HepG2 (cell line): ENCODE results near the gene CYB5D1. TPM values are rescaled to one million over a fixed set of nuclear protein-coding genes. Genes with fewer than 3 reads are reported as not detected.
A peak's percentile ranks its signal among the peaks of the same experiment; 100 is the strongest.

ENCODE experiments used
- ATAC-seq: fragments of 200-7000 bp; cut with Tn5 transposase; 3 replicates; pipeline ENCODE4 v1.9.1; 2020; ENCODE audit warnings: mild to moderate bottlenecking, moderate library complexity
- BruUV-seq: library from RNA; stranded (reverse); fragments of 400-500 nt; replicated peaks from 2 replicates; lab custom pipeline; 2021; lab: Mats Ljungman, UMichigan
- CTCF ChIA-PET: fragments of 300-600 bp; formaldehyde crosslinking; extraction: SDS; loops from one replicate; lab custom pipeline; 2021; ENCODE audit warnings: low total read pairs, inconsistent platforms, low intra/inter-chr PET ratio; lab: Yijun Ruan, JAX
- POLR2A ChIA-PET: fragments of 350-600 bp; sonication (Branson Sonifier 250); formaldehyde crosslinking; loops from one replicate; lab custom pipeline; 2020; ENCODE audit warnings: antibody characterized with exemption, inconsistent platforms; lab: Yijun Ruan, JAX
- DNase-seq: peaks from one replicate; pipeline ENCODE4 v3.0.0-alpha.2; 2015; ENCODE audit warnings: low spot score
- FAIRE-seq: peaks from 3 replicates; lab custom pipeline; 2011; peaks lifted over from hg19 to GRCh38; lab: Jason Lieb, UNC
- H2AFZ ChIP-seq: one replicate; pipeline ENCODE4 v1.6.1; 2011; ENCODE audit warnings: low read length, inconsistent platforms
- H3K27ac ChIP-seq: fragments of 300-600 bp; 3 replicates; pipeline ENCODE4 v1.8.0; 2011; ENCODE audit warnings: mixed run types, mild to moderate bottlenecking, mixed read lengths, low read length, inconsistent platforms; ENCODE audit not compliant: insufficient read depth; ENCODE audit errors: extremely low read length
- H3K27me3 ChIP-seq, 2 experiments: fragments of 200-600 bp in 1 of 2; 2 replicates in 1 of 2; 3 replicates in 1 of 2; pipeline versions ENCODE4 v1.6.0 to v1.8.0; 2011; ENCODE audit warnings: low read length in 2 of 2, mild to moderate bottlenecking in 2 of 2, moderate library complexity in 2 of 2, inconsistent platforms in 1 of 2; ENCODE audit not compliant: insufficient read depth in 2 of 2, control insufficient read depth in 1 of 2
- H3K36me3 ChIP-seq, 2 experiments: fragments of 200-600 bp in 1 of 2; replicated peaks in 1 of 2; 2 replicates in 1 of 2; 3 replicates in 1 of 2; pipeline versions ENCODE4 v1.5.1 to v1.8.0; 2011; ENCODE audit warnings: low read length in 2 of 2, inconsistent platforms in 1 of 2; ENCODE audit not compliant: insufficient read depth in 2 of 2, control insufficient read depth in 1 of 2
- H3K4me1 ChIP-seq: 2 replicates; pipeline ENCODE4 v1.5.1; 2012; ENCODE audit warnings: low read length, inconsistent platforms; ENCODE audit not compliant: insufficient read depth
- H3K4me2 ChIP-seq: 2 replicates; pipeline ENCODE4 v1.6.0; 2011; ENCODE audit warnings: low read depth, low read length, inconsistent platforms
- H3K4me3 ChIP-seq, 3 experiments: fragments of 200-600 bp in 1 of 3; sonication (generic), shearing (Covaris generic) in 1 of 3; replicated peaks in 1 of 3; 2 replicates each; pipeline ENCODE4 v1.5.1; 2011 to 2016; ENCODE audit warnings: low read length in 3 of 3, inconsistent platforms in 2 of 3, low read depth in 2 of 3, mild to moderate bottlenecking in 2 of 3, control low read depth in 1 of 3, mixed read lengths in 1 of 3; ENCODE audit not compliant: insufficient read depth in 1 of 3
- H3K79me2 ChIP-seq: one replicate; pipeline ENCODE4 v1.6.1; 2011; ENCODE audit warnings: low read length, inconsistent platforms; ENCODE audit not compliant: insufficient read depth
- H3K9ac ChIP-seq: 2 replicates; pipeline ENCODE4 v1.6.0; 2011; ENCODE audit warnings: mild to moderate bottlenecking, low read depth, low read length, inconsistent platforms; ENCODE audit not compliant: insufficient read depth
- H3K9me3 ChIP-seq: 2 replicates; pipeline ENCODE4 v1.5.1; 2012; ENCODE audit warnings: mild to moderate bottlenecking, low read length
- H4K20me1 ChIP-seq: 2 replicates; pipeline ENCODE4 v1.6.0; 2011; ENCODE audit warnings: inconsistent platforms, mild to moderate bottlenecking, low read length, moderate library complexity; ENCODE audit not compliant: insufficient read depth
- BRD4 ChIP-seq: sonication (generic); formaldehyde crosslinking; IDR thresholded peaks from 2 replicates; pipeline ENCODE4 v1.4.0; 2020; ENCODE audit warnings: missing genetic modification reagents
- DNMT1 ChIP-seq: sonication (generic); formaldehyde crosslinking; IDR thresholded peaks from 2 replicates; pipeline ENCODE4 v1.5.1; 2020; ENCODE audit warnings: mild to moderate bottlenecking, missing genetic modification reagents
- HCFC1 ChIP-seq: fragments of 150-350 bp; IDR thresholded peaks from 2 replicates; pipeline ENCODE4 v1.6.1; 2014; ENCODE audit warnings: low read depth, low read length
- HNF4A ChIP-seq: sonication (generic); formaldehyde crosslinking; IDR thresholded peaks from 2 replicates; pipeline ENCODE4 v1.4.0; 2020; ENCODE audit warnings: missing genetic modification reagents
- HNRNPH1 ChIP-seq: fragments of 200-400 bp; formaldehyde crosslinking; optimal IDR thresholded peaks from 2 replicates; pipeline ENCODE3; 2017; ENCODE audit warnings: mild to moderate bottlenecking, low read depth, low read length
- KAT7 ChIP-seq: IDR thresholded peaks from 2 replicates; pipeline ENCODE4 v1.6.1; 2018; ENCODE audit warnings: borderline replicate concordance, missing compliant biosample characterization
- KDM6A ChIP-seq: IDR thresholded peaks from 2 replicates; pipeline ENCODE4 v1.6.1; 2016; ENCODE audit warnings: low read depth
- SMAD3 ChIP-seq: sonication (generic); formaldehyde crosslinking; IDR thresholded peaks from 2 replicates; pipeline ENCODE4 v1.4.0; 2020; ENCODE audit warnings: missing genetic modification reagents
- SP4 ChIP-seq: sonication (generic); formaldehyde crosslinking; IDR thresholded peaks from 2 replicates; pipeline ENCODE4 v1.8.1; 2023; ENCODE audit warnings: mild to moderate bottlenecking, missing genetic modification reagents
- SYNCRIP ChIP-seq: fragments of 200-400 bp; formaldehyde crosslinking; IDR thresholded peaks from 2 replicates; pipeline ENCODE4 v1.6.1; 2018; ENCODE audit warnings: mild to moderate bottlenecking, low read depth, low read length; ENCODE audit not compliant: insufficient read depth
- XBP1 ChIP-seq: sonication (generic); formaldehyde crosslinking; IDR thresholded peaks from 2 replicates; pipeline ENCODE4 v1.5.0; 2020; ENCODE audit warnings: missing genetic modification reagents
- ZNF451 ChIP-seq: sonication (generic); formaldehyde crosslinking; IDR thresholded peaks from 2 replicates; pipeline ENCODE4 v1.5.0; 2020; ENCODE audit warnings: mild to moderate bottlenecking, missing genetic modification reagents
- WGBS: methylation state at CpG from one replicate; pipeline ENCODE4 v1.1.6; 2017; ENCODE audit warnings: low lambda C conversion rate; 5-methylcytosine and 5-hydroxymethylcytosine counted together
- in situ Hi-C: cut with HindIII; loops from 2 replicates; pipeline ENCODE4 v1.10.0; 2017; ENCODE audit warnings: low pct_unique_long_range_greater_than_20kb; ENCODE audit not compliant: extremely low pct_ligation_motif_present
- intact Hi-C: fragments of 100-400 bp; cut with micrococcal nuclease; formaldehyde crosslinking; loops from one replicate; pipeline ENCODE4 v1.10.0; 2022; ENCODE audit not compliant: unreplicated experiment
- polyA plus RNA-seq, 8 experiments: library from polyadenylated mRNA; depleted of rRNA in 3 of 8; stranded (reverse) in 7 of 8; unstranded in 1 of 8; fragments of >200 nt; fragmentation: Illumina TruSeq in 4 of 8; extraction: Trizol in 4 of 8; gene quantifications; 2 replicates each; pipeline versions ENCODE4 v1.2.1 to v1.2.3, GENCODE V29; 2011 to 2016; ENCODE audit warnings: low read depth in 4 of 8, missing spikeins in 1 of 8, mixed read lengths in 1 of 8; ENCODE audit not compliant: insufficient read depth in 1 of 8
- total RNA-seq, 5 experiments: library from RNA; depleted of rRNA; stranded (reverse); fragments of >200 nt; fragmentation: Illumina TruSeq; extraction: Trizol; gene quantifications; 2 replicates each; pipeline ENCODE4 v1.2.3, GENCODE V29; 2016; ENCODE audit warnings: low read depth in 1 of 5
- TF ChIP-seq, protein P1 (sequence below): sonication (generic); formaldehyde crosslinking; IDR thresholded peaks from 2 replicates; pipeline ENCODE4 v1.4.0; 2020; ENCODE audit warnings: missing genetic modification reagents
- TF ChIP-seq, protein P2 (sequence below): IDR thresholded peaks from 2 replicates; pipeline ENCODE4 v1.6.1; 2016; ENCODE audit warnings: low read depth
- TF ChIP-seq, protein P3 (sequence below): sonication (generic); formaldehyde crosslinking; IDR thresholded peaks from 2 replicates; pipeline ENCODE4 v1.4.0; 2020; ENCODE audit warnings: missing genetic modification reagents

CYB5D1 gene
- total and polyA plus RNA-seq, 2 of the 13 experiments (the other 11 are each of a cell fraction or from before 2014, with no cell fraction given): 8.9 to 17.0 TPM

DNA sequence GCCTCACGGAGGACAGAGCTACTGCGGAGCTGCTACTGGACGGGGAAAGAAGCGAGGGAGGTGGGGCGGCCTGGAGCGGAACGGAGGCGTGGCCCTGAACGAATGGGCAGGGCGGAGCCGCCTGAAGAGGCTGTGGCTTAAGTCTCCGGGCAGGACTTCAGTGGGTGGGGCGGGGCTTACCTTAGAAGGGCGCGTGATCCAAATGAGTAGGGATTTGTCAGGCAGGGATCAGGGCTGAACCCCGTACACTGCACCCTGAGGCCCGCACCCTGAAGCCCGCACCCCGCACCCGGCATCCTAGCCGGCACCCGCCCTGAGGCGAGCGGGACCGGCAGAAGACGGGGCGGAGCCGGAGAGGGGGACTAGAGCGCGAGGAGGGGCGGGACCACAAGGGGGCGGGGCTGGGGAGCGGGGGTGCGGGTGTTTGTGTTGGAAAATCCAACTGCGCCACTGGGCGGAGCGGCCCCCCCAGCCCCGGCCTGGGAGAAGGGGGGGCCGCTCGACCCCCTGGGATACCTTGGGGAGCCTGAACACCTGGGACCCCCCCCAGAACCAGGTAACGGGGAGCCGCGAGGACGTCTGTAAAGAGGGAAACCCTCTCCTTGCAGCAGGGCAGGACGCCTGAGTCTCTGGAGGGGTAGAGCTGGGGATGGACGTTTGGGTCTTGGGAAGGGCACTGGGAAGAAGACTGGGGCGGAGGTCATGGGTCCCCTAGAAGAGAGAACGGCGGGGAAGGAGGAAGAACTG lies 23.8 kb upstream of the CYB5D1 start, which contains the start of gene KDM6B (continued):
- TF ChIP-seq SMAD3 (CRISPR knock-in tag): no peak
- TF ChIP-seq, protein P1, sequence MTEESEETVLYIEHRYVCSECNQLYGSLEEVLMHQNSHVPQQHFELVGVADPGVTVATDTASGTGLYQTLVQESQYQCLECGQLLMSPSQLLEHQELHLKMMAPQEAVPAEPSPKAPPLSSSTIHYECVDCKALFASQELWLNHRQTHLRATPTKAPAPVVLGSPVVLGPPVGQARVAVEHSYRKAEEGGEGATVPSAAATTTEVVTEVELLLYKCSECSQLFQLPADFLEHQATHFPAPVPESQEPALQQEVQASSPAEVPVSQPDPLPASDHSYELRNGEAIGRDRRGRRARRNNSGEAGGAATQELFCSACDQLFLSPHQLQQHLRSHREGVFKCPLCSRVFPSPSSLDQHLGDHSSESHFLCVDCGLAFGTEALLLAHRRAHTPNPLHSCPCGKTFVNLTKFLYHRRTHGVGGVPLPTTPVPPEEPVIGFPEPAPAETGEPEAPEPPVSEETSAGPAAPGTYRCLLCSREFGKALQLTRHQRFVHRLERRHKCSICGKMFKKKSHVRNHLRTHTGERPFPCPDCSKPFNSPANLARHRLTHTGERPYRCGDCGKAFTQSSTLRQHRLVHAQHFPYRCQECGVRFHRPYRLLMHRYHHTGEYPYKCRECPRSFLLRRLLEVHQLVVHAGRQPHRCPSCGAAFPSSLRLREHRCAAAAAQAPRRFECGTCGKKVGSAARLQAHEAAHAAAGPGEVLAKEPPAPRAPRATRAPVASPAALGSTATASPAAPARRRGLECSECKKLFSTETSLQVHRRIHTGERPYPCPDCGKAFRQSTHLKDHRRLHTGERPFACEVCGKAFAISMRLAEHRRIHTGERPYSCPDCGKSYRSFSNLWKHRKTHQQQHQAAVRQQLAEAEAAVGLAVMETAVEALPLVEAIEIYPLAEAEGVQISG: 0 out of 2 replicates have a peak, but pooled peaks have one; percentile 13
- TF ChIP-seq KDM6A (CRISPR knock-in tag): no peak
- TF ChIP-seq, protein P2, sequence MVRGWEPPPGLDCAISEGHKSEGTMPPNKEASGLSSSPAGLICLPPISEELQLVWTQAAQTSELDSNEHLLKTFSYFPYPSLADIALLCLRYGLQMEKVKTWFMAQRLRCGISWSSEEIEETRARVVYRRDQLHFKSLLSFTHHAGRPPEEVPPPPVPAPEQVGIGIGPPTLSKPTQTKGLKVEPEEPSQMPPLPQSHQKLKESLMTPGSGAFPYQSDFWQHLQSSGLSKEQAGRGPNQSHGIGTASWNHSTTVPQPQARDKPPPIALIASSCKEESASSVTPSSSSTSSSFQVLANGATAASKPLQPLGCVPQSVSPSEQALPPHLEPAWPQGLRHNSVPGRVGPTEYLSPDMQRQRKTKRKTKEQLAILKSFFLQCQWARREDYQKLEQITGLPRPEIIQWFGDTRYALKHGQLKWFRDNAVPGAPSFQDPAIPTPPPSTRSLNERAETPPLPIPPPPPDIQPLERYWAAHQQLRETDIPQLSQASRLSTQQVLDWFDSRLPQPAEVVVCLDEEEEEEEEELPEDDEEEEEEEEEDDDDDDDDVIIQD (CRISPR knock-in tag): no peak

GRCh38 chr17:7834542-7834956 lies 23.3 kb upstream of the CYB5D1 start:
- in situ Hi-C loops: no loop called here
- WGBS: 3% methylated on average over 14 of the region's 20 CpGs
- peaks cover 52% of the 10 kb centered on the region for H3K4me1 ChIP-seq
- ChIA-PET POLR2A (interaction anchor here (4.2 to 8.2 kb wide), 3 partner anchors 9 to 148 kb away, joined by 31 to 159 read pairs (median 104); partner anchors contain the start of genes CYB5D1, NAA38, TMEM88 and TP53), CTCF (interaction anchor here (1.1 to 1.2 kb wide), 2 partner anchors 17 to 63 kb away, joined by 5 to 6 read pairs; no protein-coding TSS in a partner anchor)
- H3K4me3 ChIP-seq: peak overlapping the region; percentile 54 to 92 (median 65)
- H3K36me3 ChIP-seq: no peaks in the 10 kb centered on the region
- H4K20me1 ChIP-seq: no peaks in the 10 kb centered on the region; the same call in 1 of the 2 replicates
- peaks cover 16% of the 10 kb centered on the region for H3K79me2 ChIP-seq
- BruUV-seq: no TSS peak
- no peak overlapping the region for H2AFZ ChIP-seq
- H3K27ac ChIP-seq: peak overlapping the region; percentile 92
- H3K9me3 ChIP-seq: no peaks in the 10 kb centered on the region
- H3K4me2 ChIP-seq: peak overlapping the region; percentile 84
- peak overlapping the region; percentile 89; the same call in 1 of the 2 replicates for H3K9ac ChIP-seq
- FAIRE-seq: no peak
- H3K27me3 ChIP-seq: peaks cover 6 to 23% of the 10 kb centered on the region in 2 experiments; a peak in 4 of 5 replicates
- intact Hi-C loops: loop anchor here (5.0 kb wide), 1 partner anchor 87 kb away; no protein-coding TSS in a partner anchor
- ATAC-seq: peak; percentile 3
- peak; percentile 64 for DNase-seq
- TF ChIP-seq HCFC1: no peak
- TF ChIP-seq, protein P3, sequence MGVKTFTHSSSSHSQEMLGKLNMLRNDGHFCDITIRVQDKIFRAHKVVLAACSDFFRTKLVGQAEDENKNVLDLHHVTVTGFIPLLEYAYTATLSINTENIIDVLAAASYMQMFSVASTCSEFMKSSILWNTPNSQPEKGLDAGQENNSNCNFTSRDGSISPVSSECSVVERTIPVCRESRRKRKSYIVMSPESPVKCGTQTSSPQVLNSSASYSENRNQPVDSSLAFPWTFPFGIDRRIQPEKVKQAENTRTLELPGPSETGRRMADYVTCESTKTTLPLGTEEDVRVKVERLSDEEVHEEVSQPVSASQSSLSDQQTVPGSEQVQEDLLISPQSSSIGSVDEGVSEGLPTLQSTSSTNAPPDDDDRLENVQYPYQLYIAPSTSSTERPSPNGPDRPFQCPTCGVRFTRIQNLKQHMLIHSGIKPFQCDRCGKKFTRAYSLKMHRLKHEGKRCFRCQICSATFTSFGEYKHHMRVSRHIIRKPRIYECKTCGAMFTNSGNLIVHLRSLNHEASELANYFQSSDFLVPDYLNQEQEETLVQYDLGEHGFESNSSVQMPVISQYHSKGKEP (CRISPR knock-in tag): no peak
- TF ChIP-seq SP4 (CRISPR knock-in tag): 0 out of 2 replicates have a peak, but pooled peaks have one; percentile 6
- TF ChIP-seq BRD4 (CRISPR knock-in tag): no peak
- no peak for TF ChIP-seq DNMT1 (CRISPR knock-in tag)
- TF ChIP-seq XBP1 (CRISPR knock-in tag): no peak
- TF ChIP-seq KAT7 (CRISPR knock-in tag): 0 out of 2 replicates have a peak, but pooled peaks have one; percentile 41
- TF ChIP-seq SYNCRIP: no peak
- TF ChIP-seq ZNF451 (CRISPR knock-in tag): no peak
- peak; percentile 41 for TF ChIP-seq HNRNPH1
- TF ChIP-seq HNF4A (CRISPR knock-in tag): 0 out of 2 replicates have a peak, but pooled peaks have one; percentile 7
